ENCODE measurements around the gene ABCC3.

Gene ABCC3

DNA sequence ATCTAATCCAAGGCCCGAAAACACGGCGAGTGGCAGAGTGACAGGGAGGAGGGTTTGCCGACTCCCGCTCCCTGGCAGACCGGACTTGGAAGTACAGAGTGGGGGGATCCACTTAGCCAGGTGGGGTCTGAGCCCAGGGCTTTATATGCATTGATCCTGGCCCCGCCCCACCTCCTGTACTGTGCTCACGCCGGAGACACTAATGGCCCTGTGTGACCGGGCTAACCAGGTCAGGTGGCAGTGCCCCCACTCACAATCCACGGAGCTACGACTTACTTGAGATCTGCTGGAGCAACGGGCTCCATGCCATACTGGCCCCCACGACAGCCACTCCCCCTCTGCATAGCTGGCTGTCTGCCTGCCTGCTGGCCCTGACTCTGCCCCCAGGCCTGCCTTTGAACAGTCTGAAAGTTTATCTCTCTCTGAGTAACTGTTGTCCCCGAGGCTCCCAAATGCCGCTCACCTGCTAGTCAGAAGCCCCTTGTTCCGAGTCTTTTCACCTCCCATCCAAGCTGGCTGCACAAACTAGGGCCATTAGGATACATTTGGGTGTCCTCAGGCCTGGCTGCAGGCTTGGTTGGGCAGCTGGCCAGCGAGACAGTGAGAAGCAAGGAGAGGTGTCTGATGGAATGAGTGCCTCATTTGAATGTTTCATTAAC lies 46.2 kb upstream of the ABCC3 start:
- TF ChIP-seq ZFX (IDR thresholded peaks at IDR 0.05) = no peak
- TF ChIP-seq, protein P1, sequence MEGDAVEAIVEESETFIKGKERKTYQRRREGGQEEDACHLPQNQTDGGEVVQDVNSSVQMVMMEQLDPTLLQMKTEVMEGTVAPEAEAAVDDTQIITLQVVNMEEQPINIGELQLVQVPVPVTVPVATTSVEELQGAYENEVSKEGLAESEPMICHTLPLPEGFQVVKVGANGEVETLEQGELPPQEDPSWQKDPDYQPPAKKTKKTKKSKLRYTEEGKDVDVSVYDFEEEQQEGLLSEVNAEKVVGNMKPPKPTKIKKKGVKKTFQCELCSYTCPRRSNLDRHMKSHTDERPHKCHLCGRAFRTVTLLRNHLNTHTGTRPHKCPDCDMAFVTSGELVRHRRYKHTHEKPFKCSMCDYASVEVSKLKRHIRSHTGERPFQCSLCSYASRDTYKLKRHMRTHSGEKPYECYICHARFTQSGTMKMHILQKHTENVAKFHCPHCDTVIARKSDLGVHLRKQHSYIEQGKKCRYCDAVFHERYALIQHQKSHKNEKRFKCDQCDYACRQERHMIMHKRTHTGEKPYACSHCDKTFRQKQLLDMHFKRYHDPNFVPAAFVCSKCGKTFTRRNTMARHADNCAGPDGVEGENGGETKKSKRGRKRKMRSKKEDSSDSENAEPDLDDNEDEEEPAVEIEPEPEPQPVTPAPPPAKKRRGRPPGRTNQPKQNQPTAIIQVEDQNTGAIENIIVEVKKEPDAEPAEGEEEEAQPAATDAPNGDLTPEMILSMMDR (conservative IDR thresholded peaks at IDR 0.05) = no peak
- H3K27ac ChIP-seq = no peak overlapping the region

DNA sequence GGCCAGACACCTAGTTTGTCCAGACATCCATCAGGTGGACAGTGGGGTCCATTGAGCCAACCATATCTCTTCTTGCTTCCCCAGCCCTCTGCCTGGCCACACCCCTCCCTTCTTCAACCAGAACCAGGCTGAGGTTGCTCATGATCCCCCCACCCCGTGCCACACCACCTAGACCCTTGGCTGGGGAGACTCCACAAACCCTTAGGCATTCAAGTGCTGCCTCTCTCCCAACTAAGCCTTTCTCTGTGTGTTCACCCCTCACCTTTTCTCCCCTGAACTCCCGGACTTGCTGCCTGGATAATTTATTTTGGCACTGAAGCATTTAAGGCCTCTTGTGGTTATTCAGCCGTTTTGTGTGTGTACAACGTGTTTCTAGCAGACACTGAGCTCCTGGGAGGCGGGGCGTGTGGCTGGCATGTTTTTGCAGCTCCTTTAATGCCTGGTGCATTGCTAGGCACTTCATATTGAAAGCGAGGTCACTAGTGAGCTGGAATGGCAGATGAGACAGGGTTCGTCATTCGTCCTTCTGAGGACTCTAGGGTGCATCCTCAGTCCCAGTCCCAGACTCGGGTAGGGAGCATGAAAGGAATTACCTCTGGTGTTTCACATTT lies 45.5 kb upstream of the ABCC3 start:
- TF ChIP-seq ZFX (IDR thresholded peaks at IDR 0.05) = no peak
- TF ChIP-seq, protein P1 (conservative IDR thresholded peaks at IDR 0.05) = no peak
- no peak overlapping the region for H3K27ac ChIP-seq

- peak overlapping the region; percentile 2; the same call in 1 of the 2 replicates for H3K27ac ChIP-seq
- no peak for TF ChIP-seq ZFX (IDR thresholded peaks at IDR 0.05)
- TF ChIP-seq, protein P1 (conservative IDR thresholded peaks at IDR 0.05) = no peak
These were observed 43.5 kb upstream of the ABCC3 start for GRCh38 chr17:50590946-50591737.

DNA sequence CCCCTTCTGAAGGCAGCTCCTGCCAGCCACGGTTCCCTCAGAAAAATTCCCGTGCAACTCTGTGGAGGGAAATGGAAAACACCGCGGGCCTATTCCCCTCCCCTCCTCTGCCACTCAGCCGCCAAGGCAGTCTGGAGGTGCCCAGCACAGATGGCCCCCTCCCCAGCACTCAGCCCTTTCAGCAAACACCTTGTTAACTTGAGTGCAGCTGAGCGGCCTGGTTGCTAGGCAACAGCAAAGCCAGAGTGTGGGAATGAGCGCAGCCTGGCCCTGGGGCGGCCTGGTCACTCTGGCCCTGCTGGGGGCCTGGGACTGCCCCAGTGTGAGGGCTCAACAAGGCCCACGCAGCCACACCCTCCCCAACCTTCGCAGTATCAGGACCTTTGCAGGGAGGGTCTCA lies 41.4 kb upstream of the ABCC3 start:
- TF ChIP-seq, protein P1 (conservative IDR thresholded peaks at IDR 0.05) = no peak
- TF ChIP-seq ZFX (IDR thresholded peaks at IDR 0.05) = no peak
- H3K27ac ChIP-seq = no peak overlapping the region

DNA sequence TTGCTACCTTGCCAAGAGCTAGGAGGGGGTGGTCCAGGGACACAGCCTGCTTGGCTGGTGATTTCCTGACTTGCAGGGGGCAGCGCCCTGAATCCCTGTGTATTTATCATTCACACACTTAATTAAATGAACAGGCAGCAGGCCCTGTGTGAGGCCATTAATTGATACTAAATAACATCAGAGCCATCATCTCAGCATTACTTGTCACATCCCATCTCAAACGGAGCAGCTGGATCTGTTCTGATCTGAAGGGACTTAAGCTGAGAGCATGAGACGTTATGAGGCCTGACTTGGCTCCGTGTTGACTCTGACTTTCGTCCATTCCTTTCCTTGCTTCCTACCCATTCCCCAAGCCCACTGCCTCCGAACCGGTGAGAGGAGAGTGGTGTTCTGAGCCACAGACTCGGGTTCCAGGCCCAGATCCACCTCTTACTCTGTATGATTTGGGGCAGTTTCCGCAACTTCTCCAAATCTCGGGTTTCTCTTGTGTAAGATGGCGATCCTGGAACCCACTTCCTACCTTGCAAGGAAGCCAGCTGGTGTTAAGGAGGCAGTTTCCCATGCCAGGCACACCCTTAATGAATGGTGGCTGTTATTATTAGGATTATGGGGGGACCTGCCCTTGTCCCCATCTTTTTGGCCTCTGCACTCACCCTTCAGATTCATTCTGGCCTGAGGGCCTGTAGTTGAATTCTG lies 40.4 kb upstream of the ABCC3 start:
- H3K27ac ChIP-seq = no peak overlapping the region
- TF ChIP-seq, protein P1 (conservative IDR thresholded peaks at IDR 0.05) = no peak
- no peak for TF ChIP-seq ZFX (IDR thresholded peaks at IDR 0.05)

DNA sequence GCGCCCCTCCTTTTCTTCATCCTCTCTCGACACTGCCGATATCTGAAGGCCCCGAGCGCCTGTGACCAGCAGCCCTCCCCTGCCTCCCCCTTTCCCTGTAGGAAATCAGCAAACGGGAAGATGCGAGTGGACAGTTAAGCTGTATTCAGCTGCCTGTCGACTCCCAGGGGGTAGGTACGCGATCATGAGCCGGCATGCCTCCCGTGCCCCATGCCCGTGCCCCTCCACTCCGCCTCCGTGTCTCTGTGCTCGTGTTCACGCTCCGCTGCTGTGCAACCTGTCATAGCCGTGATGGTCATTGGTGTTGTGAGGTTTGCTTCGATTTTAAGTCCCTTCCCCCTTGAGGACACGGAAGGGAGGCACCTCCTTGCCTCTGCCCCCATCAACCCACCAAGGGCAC lies 39.8 kb upstream of the ABCC3 start:
- TF ChIP-seq, protein P1 (conservative IDR thresholded peaks at IDR 0.05) = no peak
- no peak for TF ChIP-seq ZFX (IDR thresholded peaks at IDR 0.05)
- no peak overlapping the region for H3K27ac ChIP-seq
